K562 (cell line): ENCODE measurements around the gene EHD2. TPM values are rescaled to one million over a fixed set of nuclear protein-coding genes. Genes with fewer than 3 reads are reported as not detected.
A peak's percentile ranks its signal among the peaks of the same experiment; 100 is the strongest.

Experiments
- ATAC-seq: fragments of 200-7000 bp; cut with Tn5 transposase; 3 replicates; pipeline ENCODE4 v1.9.1; 2020; ENCODE audit warnings: moderate library complexity
- BruUV-seq: library from RNA; stranded (reverse); fragments of 400-500 nt; replicated peaks from 2 replicates; lab custom pipeline; 2021; lab: Mats Ljungman, UMichigan
- CTCF ChIA-PET: fragments of 300-600 bp; formaldehyde crosslinking; extraction: SDS; loops from one replicate; lab custom pipeline; 2021; ENCODE audit warnings: low intra/inter-chr PET ratio; lab: Yijun Ruan, JAX
- POLR2A ChIA-PET: fragments of 300-600, 350-650 bp; sonication (Branson Sonifier 250); formaldehyde crosslinking; extraction: SDS; loops from one replicate; lab custom pipeline; 2021; ENCODE audit warnings: antibody characterized with exemption, inconsistent platforms; lab: Yijun Ruan, JAX
- DNase-seq, 4 experiments: peaks; one replicate each; pipeline versions ENCODE4 v3.0.0 to v3.0.0-alpha.2; 2011 to 2018; ENCODE audit warnings: low spot score in 3 of 4, mixed read lengths in 3 of 4; ENCODE audit errors: extremely low read depth in 1 of 4
- FAIRE-seq: peaks from 2 replicates; lab custom pipeline; 2011; peaks lifted over from hg19 to GRCh38; lab: Jason Lieb, UNC
- H2AFZ ChIP-seq: 2 replicates; pipeline ENCODE4 v1.6.0; 2011; ENCODE audit warnings: low read depth, low read length, control low read depth, inconsistent platforms
- H3K27ac ChIP-seq: fragments of 200-600 bp; 3 replicates; pipeline ENCODE4 v1.8.0; 2011; ENCODE audit warnings: low read depth, mild to moderate bottlenecking, control low read depth, inconsistent platforms, low read length, moderate library complexity, mixed read lengths; ENCODE audit errors: extremely low read depth
- H3K27me3 ChIP-seq, 2 experiments: fragments of 300-600 bp in 1 of 2; 2 replicates in 1 of 2; 3 replicates in 1 of 2; pipeline versions ENCODE4 v1.6.0 to v1.8.0; 2011; ENCODE audit warnings: inconsistent platforms in 2 of 2, low read length in 2 of 2, mild to moderate bottlenecking in 1 of 2, mixed read lengths in 1 of 2, moderate library complexity in 1 of 2; ENCODE audit not compliant: control insufficient read depth in 2 of 2, insufficient read depth in 2 of 2
- H3K36me3 ChIP-seq: fragments of 300-600 bp; 3 replicates; pipeline ENCODE4 v1.8.0; 2011; ENCODE audit warnings: mild to moderate bottlenecking, low read length, inconsistent platforms; ENCODE audit not compliant: control insufficient read depth, insufficient read depth
- H3K4me1 ChIP-seq, 2 experiments: fragments of 200-600 bp in 1 of 2; replicated peaks in 1 of 2; 2 replicates in 1 of 2; 3 replicates in 1 of 2; pipeline versions ENCODE4 v1.5.1 to v1.8.0; 2011; ENCODE audit warnings: inconsistent platforms in 2 of 2, low read length in 2 of 2, mild to moderate bottlenecking in 1 of 2, mixed read lengths in 1 of 2, moderate library complexity in 1 of 2; ENCODE audit not compliant: control insufficient read depth in 2 of 2, insufficient read depth in 2 of 2
- H3K4me2 ChIP-seq: 2 replicates; pipeline ENCODE4 v1.6.1; 2011; ENCODE audit warnings: low read length, control low read depth, inconsistent platforms, mixed read lengths; ENCODE audit not compliant: insufficient read depth
- H3K4me3 ChIP-seq: fragments of 200-600 bp; sonication (generic), shearing (Covaris generic); 2 replicates; pipeline ENCODE4 v1.5.1; 2016; ENCODE audit warnings: control low read depth, inconsistent platforms
- H3K79me2 ChIP-seq: fragments of 200-600 bp; 3 replicates; pipeline ENCODE4 v1.8.0; 2011; ENCODE audit warnings: low read length, inconsistent platforms; ENCODE audit not compliant: control insufficient read depth, insufficient read depth
- H3K9ac ChIP-seq, 2 experiments: 2 replicates each; pipeline versions ENCODE4 v1.6.0 to v1.6.1; 2011; ENCODE audit warnings: low read depth in 2 of 2, low read length in 2 of 2, control low read depth in 1 of 2, inconsistent platforms in 1 of 2, mild to moderate bottlenecking in 1 of 2, mixed read lengths in 1 of 2; ENCODE audit not compliant: insufficient read depth in 1 of 2
- H3K9me1 ChIP-seq: one replicate; pipeline ENCODE4 v1.6.0; 2011; ENCODE audit warnings: inconsistent platforms, mild to moderate bottlenecking, low read length, moderate library complexity; ENCODE audit not compliant: control insufficient read depth, insufficient read depth
- H3K9me3 ChIP-seq: replicated peaks from 2 replicates; pipeline ENCODE4 v1.5.1; 2011; ENCODE audit warnings: low read depth, low read length, inconsistent platforms; ENCODE audit not compliant: control insufficient read depth, insufficient read depth
- H4K20me1 ChIP-seq: replicated peaks from 2 replicates; pipeline ENCODE4 v1.6.1; 2011; ENCODE audit warnings: low read length, inconsistent platforms, mixed read lengths; ENCODE audit not compliant: control insufficient read depth, insufficient read depth
- EGR1 ChIP-seq: fragments of 450-650 bp; conservative IDR thresholded peaks from 2 replicates; pipeline ENCODE4 v1.6.1; 2017; ENCODE audit warnings: mild to moderate bottlenecking
- ZNF212 ChIP-seq: fragments of 450-650 bp; formaldehyde crosslinking; IDR thresholded peaks from 2 replicates; pipeline ENCODE4 v1.4.0; 2020; ENCODE audit warnings: mild to moderate bottlenecking
- WGBS: fragments of 100-300 bp; shearing (Covaris generic); methylation state at CpG from one replicate; pipeline ENCODE4 v1.1.6; 2016; ENCODE audit warnings: low coverage, mixed read lengths; ENCODE audit not compliant: insufficient coverage; ENCODE audit errors: missing lambda C conversion rate; 5-methylcytosine and 5-hydroxymethylcytosine counted together
- in situ Hi-C: fragments of 300-500 bp; cut with MboI; formaldehyde crosslinking; loops from 4 replicates; pipeline ENCODE4 v1.15.0; 2018; ENCODE audit warnings: inconsistent platforms, mixed read lengths
- intact Hi-C: fragments of 100-400 bp; cut with micrococcal nuclease; formaldehyde crosslinking; loops from 2 replicates; pipeline ENCODE4 v1.14.2; 2022
- polyA plus RNA-seq, 8 experiments: library from polyadenylated mRNA; depleted of rRNA in 4 of 8; stranded (reverse) in 5 of 8; unstranded in 3 of 8; fragments of >200 nt; fragmentation: Nextera tagmentation in 2 of 8; fragmentation: Illumina TruSeq in 1 of 8; extraction: Ambion mirVana in 2 of 8; extraction: Trizol in 1 of 8; gene quantifications; 2 replicates each; pipeline versions ENCODE4 v1.2.1 to v1.2.3, GENCODE V29; 2011 to 2014; ENCODE audit warnings: inconsistent platforms in 1 of 8, missing spikeins in 1 of 8
- total RNA-seq, 7 experiments: library from RNA; depleted of rRNA in 6 of 7; stranded (reverse); fragments of >200 nt in 6 of 7; fragmentation: Illumina TruSeq in 2 of 7; extraction: Trizol in 2 of 7; gene quantifications; 2 replicates each; pipeline versions ENCODE4 v1.2.1 to v1.2.3, GENCODE V29; 2011 to 2021; ENCODE audit warnings: low replicate concordance in 1 of 7
- TF ChIP-seq, protein P1 (sequence below): fragments of 450-650 bp; IDR thresholded peaks from 2 replicates; pipeline ENCODE4 v1.6.1; 2017; ENCODE audit warnings: antibody characterized with exemption, mild to moderate bottlenecking
- TF ChIP-seq, protein P2 (sequence below): sonication (generic); formaldehyde crosslinking; IDR thresholded peaks from 2 replicates; pipeline ENCODE4 v1.8.0; 2022; ENCODE audit warnings: missing genetic modification reagents, mild to moderate bottlenecking, moderate library complexity, borderline replicate concordance

Gene EHD2
- total and polyA plus RNA-seq, 9 of the 15 experiments (the other 6 are each of a cell fraction or from before 2014, with no cell fraction given): 1.7 to 32.2 (median 3.0) TPM

DNA sequence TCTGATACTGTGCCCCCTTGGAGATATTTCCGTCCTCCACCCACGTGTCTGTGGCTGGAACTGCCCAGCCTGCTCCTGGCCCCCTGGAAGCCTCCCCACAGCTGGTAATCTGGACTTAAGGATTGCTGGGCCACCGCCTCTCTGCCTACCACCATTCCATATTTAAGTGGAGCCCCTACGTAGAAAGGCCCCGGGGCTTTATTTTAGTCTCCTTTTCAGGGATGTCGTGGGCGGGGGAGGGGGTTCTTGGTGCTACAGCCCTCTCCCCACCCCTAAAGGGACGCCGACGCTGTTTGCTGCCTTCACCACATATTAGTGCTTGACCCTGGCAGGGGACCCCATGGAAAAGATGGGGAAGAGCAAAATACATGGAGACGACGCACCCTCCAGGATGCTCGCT lies 29.4 kb downstream of the EHD2 start:
- no peak for FAIRE-seq
- BruUV-seq: no TSS peak

More for the DNA sequence above, 29.4 kb downstream of the EHD2 start:
- ATAC-seq (no peak), DNase-seq (peak in 1 of 4 experiments; percentile 42)
- TF ChIP-seq, protein P1, sequence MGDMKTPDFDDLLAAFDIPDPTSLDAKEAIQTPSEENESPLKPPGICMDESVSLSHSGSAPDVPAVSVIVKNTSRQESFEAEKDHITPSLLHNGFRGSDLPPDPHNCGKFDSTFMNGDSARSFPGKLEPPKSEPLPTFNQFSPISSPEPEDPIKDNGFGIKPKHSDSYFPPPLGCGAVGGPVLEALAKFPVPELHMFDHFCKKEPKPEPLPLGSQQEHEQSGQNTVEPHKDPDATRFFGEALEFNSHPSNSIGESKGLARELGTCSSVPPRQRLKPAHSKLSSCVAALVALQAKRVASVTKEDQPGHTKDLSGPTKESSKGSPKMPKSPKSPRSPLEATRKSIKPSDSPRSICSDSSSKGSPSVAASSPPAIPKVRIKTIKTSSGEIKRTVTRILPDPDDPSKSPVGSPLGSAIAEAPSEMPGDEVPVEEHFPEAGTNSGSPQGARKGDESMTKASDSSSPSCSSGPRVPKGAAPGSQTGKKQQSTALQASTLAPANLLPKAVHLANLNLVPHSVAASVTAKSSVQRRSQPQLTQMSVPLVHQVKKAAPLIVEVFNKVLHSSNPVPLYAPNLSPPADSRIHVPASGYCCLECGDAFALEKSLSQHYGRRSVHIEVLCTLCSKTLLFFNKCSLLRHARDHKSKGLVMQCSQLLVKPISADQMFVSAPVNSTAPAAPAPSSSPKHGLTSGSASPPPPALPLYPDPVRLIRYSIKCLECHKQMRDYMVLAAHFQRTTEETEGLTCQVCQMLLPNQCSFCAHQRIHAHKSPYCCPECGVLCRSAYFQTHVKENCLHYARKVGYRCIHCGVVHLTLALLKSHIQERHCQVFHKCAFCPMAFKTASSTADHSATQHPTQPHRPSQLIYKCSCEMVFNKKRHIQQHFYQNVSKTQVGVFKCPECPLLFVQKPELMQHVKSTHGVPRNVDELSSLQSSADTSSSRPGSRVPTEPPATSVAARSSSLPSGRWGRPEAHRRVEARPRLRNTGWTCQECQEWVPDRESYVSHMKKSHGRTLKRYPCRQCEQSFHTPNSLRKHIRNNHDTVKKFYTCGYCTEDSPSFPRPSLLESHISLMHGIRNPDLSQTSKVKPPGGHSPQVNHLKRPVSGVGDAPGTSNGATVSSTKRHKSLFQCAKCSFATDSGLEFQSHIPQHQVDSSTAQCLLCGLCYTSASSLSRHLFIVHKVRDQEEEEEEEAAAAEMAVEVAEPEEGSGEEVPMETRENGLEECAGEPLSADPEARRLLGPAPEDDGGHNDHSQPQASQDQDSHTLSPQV: peak; percentile 6; the same call in 1 of the 2 replicates
- TF ChIP-seq ZNF212 (CRISPR knock-in tag) (no peak), EGR1 (peak; percentile 47; the same call in 1 of the 2 replicates)
- TF ChIP-seq, protein P2, sequence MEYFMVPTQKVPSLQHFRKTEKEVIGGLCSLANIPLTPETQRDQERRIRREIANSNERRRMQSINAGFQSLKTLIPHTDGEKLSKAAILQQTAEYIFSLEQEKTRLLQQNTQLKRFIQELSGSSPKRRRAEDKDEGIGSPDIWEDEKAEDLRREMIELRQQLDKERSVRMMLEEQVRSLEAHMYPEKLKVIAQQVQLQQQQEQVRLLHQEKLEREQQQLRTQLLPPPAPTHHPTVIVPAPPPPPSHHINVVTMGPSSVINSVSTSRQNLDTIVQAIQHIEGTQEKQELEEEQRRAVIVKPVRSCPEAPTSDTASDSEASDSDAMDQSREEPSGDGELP (CRISPR knock-in tag): 0 out of 2 replicates have a peak, but pooled peaks have one; percentile 3
- Histone ChIP-seq H3K9me1 (no peaks in the 10 kb centered on the region), H3K9ac (peak overlapping the region; percentile 82 to 94), H3K36me3 (peaks cover 32% of the 10 kb centered on the region), H3K4me2 (peak overlapping the region; percentile 94), H3K9me3 (no peaks in the 10 kb centered on the region), H4K20me1 (0 out of 2 replicates have a peak, but pooled peaks cover 4% of the 10 kb centered on the region), H3K4me1 (peaks cover 29 to 38% of the 10 kb centered on the region in 2 experiments), H3K27ac (peak overlapping the region; percentile 93), H2AFZ (peak overlapping the region; percentile 99), H3K4me3 (peak overlapping the region; percentile 45; the same call in 1 of the 2 replicates), H3K27me3 (no peaks in the 10 kb centered on the region), H3K79me2 (peaks cover 26% of the 10 kb centered on the region)
- POLR2A ChIA-PET: interaction anchor here (0.6 kb wide), 3 partner anchors 10 to 27 kb away, joined by 3 to 4 read pairs (median 3); no protein-coding TSS in a partner anchor
- CTCF ChIA-PET: interaction anchor here (1.1 to 2.7 kb wide), 4 partner anchors 30 to 306 kb away, joined by 3 to 37 read pairs (median 8); partner anchors contain the start of gene EHD2
- 57% methylated on average over 7 of the region's 13 CpGs for WGBS
- in situ Hi-C loops (no loop called here), intact Hi-C loops (loop anchor here (1.0 kb wide), 1 partner anchor 29 kb away; the partner anchor contains the start of gene EHD2)
